Skeletal muscle satellite cell (primary cell): ENCODE results near the gene GUCA2A. TPM values are rescaled to one million over a fixed set of nuclear protein-coding genes. Genes with fewer than 3 reads are reported as not detected.
"Not testable (repeated sequence)": the region's sequence is repeated elsewhere in the genome, so short reads cannot be mapped to it uniquely, and the experiment has no call there.

Source experiments
- H3K27me3 ChIP-seq: 2 replicates; pipeline ENCODE4 v1.7.0; 2013; ENCODE audit warnings: low read length; ENCODE audit not compliant: control insufficient read depth, insufficient read depth
- H3K36me3 ChIP-seq: 2 replicates; pipeline ENCODE4 v1.7.0; 2013; ENCODE audit warnings: mild to moderate bottlenecking, control low read depth, low read length; ENCODE audit not compliant: insufficient read depth
- H3K4me1 ChIP-seq: 2 replicates; pipeline ENCODE4 v1.7.0; 2013; ENCODE audit warnings: low read length; ENCODE audit not compliant: control insufficient read depth, insufficient read depth
- H3K4me2 ChIP-seq: 2 replicates; pipeline ENCODE4 v1.7.0; 2013; ENCODE audit warnings: mild to moderate bottlenecking, low read length
- H3K4me3 ChIP-seq: 2 replicates; pipeline ENCODE4 v1.7.0; 2013; ENCODE audit warnings: low read length
- H3K9ac ChIP-seq: 2 replicates; pipeline ENCODE4 v1.7.0; 2013; ENCODE audit warnings: mild to moderate bottlenecking, low read depth, low read length, moderate library complexity
- H3K9me3 ChIP-seq: replicated peaks from 2 replicates; pipeline ENCODE4 v1.7.0; 2013; ENCODE audit warnings: mild to moderate bottlenecking, control low read depth, low read length
- total RNA-seq: library from RNA; depleted of rRNA; stranded (reverse); fragments of >200 nt; gene quantifications from 2 replicates; pipeline ENCODE4 v1.2.3, GENCODE V29; 2012; rRNA removed

The GUCA2A gene, protein sequence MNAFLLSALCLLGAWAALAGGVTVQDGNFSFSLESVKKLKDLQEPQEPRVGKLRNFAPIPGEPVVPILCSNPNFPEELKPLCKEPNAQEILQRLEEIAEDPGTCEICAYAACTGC
- not detected in 2 replicates for total RNA-seq

- Histone ChIP-seq H3K27me3 (peaks cover 3% of the 10 kb centered on the region), H3K9me3 (no peaks in the 10 kb centered on the region), H3K9ac (no peak within 1 kb of the TSS), H3K4me3 (no peak within 1 kb of the TSS), H3K36me3 (no peaks in the 10 kb centered on the region), H3K4me1 (peaks cover 3% of the 10 kb centered on the region), H3K4me2 (no peak within 1 kb of the TSS)
Measured at GRCh38 chr1:42164551-42165420, at the start of gene GUCA2A. Gene GUCA2A (minus strand): TSS chr1:42164745. CDS start chr1:42164712, 33 bp downstream.

DNA sequence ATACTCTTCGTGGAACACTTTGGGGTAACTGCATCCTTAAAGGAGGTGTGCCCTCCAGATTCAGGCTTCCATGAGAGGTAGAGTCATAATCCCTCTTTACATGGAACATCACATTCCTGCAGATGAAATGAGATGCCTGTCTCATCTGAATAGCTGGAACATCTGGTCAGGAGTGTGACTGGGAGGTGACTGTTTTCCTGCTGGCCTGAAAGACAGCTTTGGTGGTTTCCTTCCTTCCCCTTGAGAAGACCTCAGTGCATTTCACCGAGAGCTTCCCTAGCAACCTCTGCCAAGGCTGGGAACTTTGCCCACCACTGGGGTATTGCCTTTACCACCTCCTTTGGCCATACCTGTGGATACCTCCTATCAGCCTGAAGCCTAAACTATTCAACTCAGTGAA lies 46.7 kb upstream of the GUCA2A start:
- Histone ChIP-seq H3K4me1 (peaks cover 46% of the 10 kb centered on the region), H3K4me2 (no peak overlapping the region), H3K4me3 (no peak overlapping the region), H3K27me3 (no peaks in the 10 kb centered on the region), H3K9me3 (no peaks in the 10 kb centered on the region), H3K9ac (no peak overlapping the region), H3K36me3 (no peaks in the 10 kb centered on the region)

DNA sequence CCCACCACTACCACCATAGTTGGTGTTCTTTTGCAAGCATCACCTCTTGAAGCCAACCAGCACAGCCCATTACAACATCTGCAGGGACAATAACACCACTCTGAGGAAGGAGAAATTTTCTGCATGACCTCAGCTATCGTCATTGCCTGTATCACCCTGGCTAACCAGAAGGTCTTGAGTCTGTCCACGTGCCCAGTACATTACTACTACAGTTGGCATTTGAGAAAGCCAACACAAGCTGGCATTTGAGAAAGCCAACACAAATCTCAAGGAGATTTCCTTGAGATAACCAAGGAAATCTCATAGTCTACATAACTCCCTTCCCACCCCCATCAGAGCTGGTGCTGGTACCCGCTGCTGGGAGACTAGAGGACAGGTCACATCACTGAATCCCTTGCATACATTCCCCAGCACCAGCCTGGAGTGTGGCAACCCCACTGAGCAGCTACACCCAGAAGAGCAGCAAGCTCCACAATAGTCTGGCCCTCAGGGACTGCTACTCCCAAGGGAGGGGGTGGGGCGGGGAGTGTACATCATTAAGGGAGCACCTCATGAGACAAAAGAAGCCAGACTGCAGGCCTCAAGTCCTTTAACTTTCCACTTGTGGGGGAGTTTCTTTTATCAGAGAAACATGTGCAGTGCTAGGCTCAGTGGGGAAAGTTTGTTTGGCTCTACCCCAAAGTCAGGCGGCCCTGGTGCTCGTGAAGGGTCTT lies 46.0 kb upstream of the GUCA2A start:
- Histone ChIP-seq H3K4me1 (peaks cover 46% of the 10 kb centered on the region), H3K27me3 (no peaks in the 10 kb centered on the region), H3K4me3 (no peak overlapping the region), H3K9me3 (no peaks in the 10 kb centered on the region), H3K4me2 (no peak overlapping the region), H3K9ac (no peak overlapping the region), H3K36me3 (no peaks in the 10 kb centered on the region)

DNA sequence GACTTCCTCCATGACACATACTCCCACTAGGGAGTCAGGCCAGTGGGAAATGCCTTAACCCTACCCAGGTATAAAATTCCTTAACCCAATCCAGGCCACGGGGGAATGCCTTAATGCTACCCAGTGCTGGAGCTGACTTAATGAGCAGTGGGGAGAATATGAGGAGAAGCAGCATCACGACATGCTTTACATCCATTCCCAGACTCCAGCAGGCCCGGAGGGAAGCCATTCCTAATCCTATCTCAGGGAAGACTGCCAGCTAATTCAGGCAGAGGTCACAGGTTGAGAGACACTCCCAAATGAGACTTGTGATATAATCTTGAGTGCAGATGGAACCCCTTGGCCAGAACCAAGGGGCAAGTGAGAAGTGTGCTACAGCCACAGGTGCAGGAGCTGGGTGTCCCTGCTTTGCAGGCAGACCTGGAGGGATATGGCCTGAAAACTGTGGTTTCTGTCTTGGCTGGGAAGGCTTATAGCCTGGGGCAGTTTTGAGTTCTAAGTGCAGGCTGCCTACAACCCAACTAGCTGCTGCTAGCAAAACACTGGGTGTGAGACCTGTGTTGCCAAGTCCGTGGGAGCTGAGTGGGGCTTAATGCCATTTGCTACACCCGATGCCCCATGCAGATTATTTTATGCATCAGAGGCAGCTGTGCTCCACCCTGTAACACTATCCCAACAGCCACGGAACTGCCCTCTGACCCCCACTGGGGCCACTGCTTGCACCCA lies 45.1 kb upstream of the GUCA2A start:
- Histone ChIP-seq H3K9ac (no peak overlapping the region), H3K36me3 (peaks cover 3% of the 10 kb centered on the region), H3K4me1 (peaks cover 41% of the 10 kb centered on the region), H3K9me3 (no peaks in the 10 kb centered on the region), H3K4me2 (no peak overlapping the region), H3K27me3 (no peaks in the 10 kb centered on the region), H3K4me3 (no peak overlapping the region)

- H3K9me3 ChIP-seq, H3K36me3 ChIP-seq, H3K9ac ChIP-seq, H3K4me2 ChIP-seq, H3K27me3 ChIP-seq, H3K4me3 ChIP-seq: not testable (repeated sequence)
- H3K4me1 ChIP-seq, result peaks cover 26% of the 10 kb centered on the region
Measured at GRCh38 chr1:42206930-42207329, 42.4 kb upstream of the GUCA2A start.

- Histone ChIP-seq H3K9ac (no peak overlapping the region), H3K4me3 (no peak overlapping the region), H3K9me3 (no peaks in the 10 kb centered on the region)
Measured at GRCh38 chr1:42206164-42206563, 41.6 kb upstream of the GUCA2A start.

GRCh38 chr1:42201986-42202385 lies 37.4 kb upstream of the GUCA2A start:
- Histone ChIP-seq H3K4me3 (no peak overlapping the region), H3K4me1 (no peaks in the 10 kb centered on the region), H3K27me3 (no peaks in the 10 kb centered on the region), H3K9me3 (no peaks in the 10 kb centered on the region), H3K4me2 (no peak overlapping the region), H3K36me3 (peaks cover 13% of the 10 kb centered on the region), H3K9ac (no peak overlapping the region)

More at GRCh38 chr1:42206164-42206563, 41.6 kb upstream of the GUCA2A start:
- Histone ChIP-seq H3K4me2 (no peak overlapping the region), H3K27me3 (no peaks in the 10 kb centered on the region), H3K4me1 (peaks cover 20% of the 10 kb centered on the region), H3K36me3 (peaks cover 9% of the 10 kb centered on the region)

DNA sequence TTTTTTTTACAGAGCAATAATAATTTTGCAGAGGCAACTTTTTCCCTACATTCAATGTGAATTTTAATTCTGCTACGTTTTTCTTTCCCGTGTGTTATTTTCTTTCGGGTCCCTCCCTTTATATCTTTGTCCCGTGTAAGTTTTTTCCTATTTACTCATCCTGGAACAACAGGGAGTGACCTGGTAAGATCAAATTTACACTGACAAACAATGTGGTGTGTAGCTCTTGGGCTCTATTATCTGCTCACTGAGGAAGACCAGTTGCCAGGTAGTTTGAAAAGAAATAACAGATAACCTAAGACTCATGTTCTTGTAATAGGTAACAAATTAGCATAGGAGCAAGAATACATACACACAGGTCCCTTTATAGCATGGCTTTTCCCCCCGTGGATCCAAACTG lies 33.7 kb upstream of the GUCA2A start:
- H3K36me3 ChIP-seq, result peaks cover 23% of the 10 kb centered on the region
- no peaks in the 10 kb centered on the region for H3K4me1 ChIP-seq
- no peak overlapping the region for H3K4me3 ChIP-seq
- no peaks in the 10 kb centered on the region for H3K27me3 ChIP-seq
- H3K9me3 ChIP-seq, result no peaks in the 10 kb centered on the region
- no peak overlapping the region for H3K9ac ChIP-seq
- H3K4me2 ChIP-seq, result no peak overlapping the region

GRCh38 chr1:42195841-42196240 lies 31.3 kb upstream of the GUCA2A start:
- Histone ChIP-seq H3K27me3 (no peaks in the 10 kb centered on the region), H3K4me2 (no peak overlapping the region), H3K4me1 (no peaks in the 10 kb centered on the region), H3K9ac (no peak overlapping the region), H3K4me3 (no peak overlapping the region), H3K36me3 (peaks cover 27% of the 10 kb centered on the region), H3K9me3 (no peaks in the 10 kb centered on the region)

DNA sequence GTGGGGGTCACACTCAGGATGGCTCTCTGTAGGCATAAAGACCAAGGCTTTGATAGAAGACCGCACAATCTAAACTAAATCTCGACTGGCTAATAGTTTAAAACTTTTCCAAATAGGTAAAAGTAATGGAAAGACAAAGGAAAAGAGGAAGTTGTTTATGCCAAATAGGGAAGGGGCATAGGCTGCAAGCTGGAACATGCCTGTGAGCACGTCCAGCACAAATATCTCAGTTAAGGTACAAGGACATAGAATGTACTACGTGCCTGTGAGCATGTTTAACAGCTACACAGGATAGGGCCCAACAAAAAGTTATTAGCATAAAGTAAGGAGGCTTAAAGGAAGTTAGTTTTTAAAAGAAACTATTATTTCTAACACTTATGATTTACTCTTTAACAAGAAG lies 27.6 kb upstream of the GUCA2A start:
- no peaks in the 10 kb centered on the region for H3K27me3 ChIP-seq
- peaks cover 54% of the 10 kb centered on the region for H3K36me3 ChIP-seq
- H3K9me3 ChIP-seq, result no peaks in the 10 kb centered on the region
- H3K4me3 ChIP-seq, result no peak overlapping the region
- H3K9ac ChIP-seq, result no peak overlapping the region
- peaks cover under 1% of the 10 kb centered on the region for H3K4me1 ChIP-seq
- H3K4me2 ChIP-seq, result no peak overlapping the region

DNA sequence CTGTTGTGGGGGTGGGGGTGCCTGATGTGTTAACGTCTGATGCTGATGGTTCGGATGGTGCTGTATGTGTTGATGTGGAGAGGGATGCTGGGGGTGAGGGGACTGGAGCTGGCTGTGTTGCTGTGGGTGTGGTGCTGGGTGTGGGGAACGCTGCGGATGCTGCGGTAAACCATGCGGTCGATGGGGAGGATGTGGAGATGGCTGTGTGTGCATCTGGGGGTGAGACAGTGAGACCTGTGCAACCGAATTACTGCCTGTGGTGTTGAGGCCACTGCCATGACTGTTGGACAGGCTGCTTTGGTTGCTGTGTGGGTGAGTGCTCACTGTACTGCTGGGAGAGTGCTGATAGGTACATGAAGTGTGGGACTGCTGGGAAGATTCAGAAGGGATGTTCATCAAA lies 26.8 kb upstream of the GUCA2A start:
- H3K4me3 ChIP-seq, result no peak overlapping the region
- H3K9ac ChIP-seq, result no peak overlapping the region
- no peaks in the 10 kb centered on the region for H3K9me3 ChIP-seq
- no peak overlapping the region for H3K4me2 ChIP-seq
- H3K36me3 ChIP-seq, result peaks cover 54% of the 10 kb centered on the region
- H3K27me3 ChIP-seq, result no peaks in the 10 kb centered on the region
- peaks cover 8% of the 10 kb centered on the region for H3K4me1 ChIP-seq
